NOMO-1 (cell line): ENCODE results near the gene ADPRHL1.
A peak's percentile ranks its signal among the peaks of the same experiment; 100 is the strongest.

ENCODE experiments used
- DNase-seq, 2 experiments: peaks; one replicate each; lab custom pipeline; 2025; ENCODE audit not compliant: unreplicated experiment in 2 of 2; lab: John Stamatoyannopoulos, UW

The ADPRHL1 gene

DNA sequence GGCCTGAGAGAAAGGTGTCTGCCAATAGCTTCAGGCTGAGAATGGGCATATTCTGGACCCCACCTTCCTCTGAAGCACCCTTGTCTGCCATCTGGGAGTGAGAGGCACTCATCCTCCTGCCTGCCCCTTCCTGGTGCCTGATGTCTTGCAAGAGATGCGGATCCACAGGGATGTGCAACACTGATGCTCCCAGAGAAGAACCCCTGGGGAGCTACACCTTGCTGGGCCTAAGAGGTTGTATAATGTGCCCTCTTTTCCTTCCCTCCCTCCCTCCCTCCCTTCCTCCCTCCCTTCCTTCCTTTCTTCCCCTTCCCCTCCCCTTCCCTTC is 34.6 kb downstream of the ADPRHL1 start:
- DNase-seq = no peak

DNA sequence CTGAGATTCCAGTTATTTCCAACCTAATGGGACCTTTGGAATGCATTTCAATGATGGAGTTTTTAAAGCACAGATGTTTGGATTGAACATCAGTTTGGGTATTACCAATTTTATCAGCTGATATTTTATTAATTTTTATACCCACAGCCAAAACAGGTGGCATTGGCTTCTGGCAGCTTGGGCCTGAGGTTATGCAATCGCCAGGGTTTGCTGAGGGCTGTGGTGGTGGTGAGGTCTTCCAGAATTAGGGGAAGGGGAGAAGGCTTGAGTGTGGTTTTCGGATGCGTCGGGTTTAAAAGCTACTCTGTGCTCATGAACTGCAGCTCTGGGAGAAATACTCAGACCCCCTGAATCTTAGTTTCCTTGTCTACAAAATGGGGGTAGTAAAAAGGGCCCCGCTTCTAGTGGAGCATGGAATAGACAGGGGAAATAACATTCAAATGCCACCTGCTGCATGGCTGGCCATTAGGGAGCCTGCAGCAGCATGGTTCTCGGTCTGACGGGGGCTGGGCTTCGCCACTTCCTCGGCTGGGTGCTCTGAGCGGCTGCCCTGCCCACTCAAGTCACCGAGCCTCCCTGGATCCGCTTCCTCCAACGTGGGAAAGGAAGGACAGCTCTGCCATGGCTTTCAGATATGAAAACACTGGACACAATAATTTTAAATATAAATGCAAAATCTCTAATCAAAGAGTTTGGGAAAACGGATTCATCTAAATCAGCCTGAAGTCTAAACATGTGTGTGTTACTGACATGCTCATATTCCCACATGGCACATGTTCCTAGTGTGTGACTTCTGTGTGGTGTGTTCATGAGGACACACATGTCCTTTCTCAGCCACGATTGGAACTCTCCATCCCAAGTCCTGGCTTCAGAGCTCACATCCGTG is 35.2 kb downstream of the ADPRHL1 start:
- no peak for DNase-seq

DNA sequence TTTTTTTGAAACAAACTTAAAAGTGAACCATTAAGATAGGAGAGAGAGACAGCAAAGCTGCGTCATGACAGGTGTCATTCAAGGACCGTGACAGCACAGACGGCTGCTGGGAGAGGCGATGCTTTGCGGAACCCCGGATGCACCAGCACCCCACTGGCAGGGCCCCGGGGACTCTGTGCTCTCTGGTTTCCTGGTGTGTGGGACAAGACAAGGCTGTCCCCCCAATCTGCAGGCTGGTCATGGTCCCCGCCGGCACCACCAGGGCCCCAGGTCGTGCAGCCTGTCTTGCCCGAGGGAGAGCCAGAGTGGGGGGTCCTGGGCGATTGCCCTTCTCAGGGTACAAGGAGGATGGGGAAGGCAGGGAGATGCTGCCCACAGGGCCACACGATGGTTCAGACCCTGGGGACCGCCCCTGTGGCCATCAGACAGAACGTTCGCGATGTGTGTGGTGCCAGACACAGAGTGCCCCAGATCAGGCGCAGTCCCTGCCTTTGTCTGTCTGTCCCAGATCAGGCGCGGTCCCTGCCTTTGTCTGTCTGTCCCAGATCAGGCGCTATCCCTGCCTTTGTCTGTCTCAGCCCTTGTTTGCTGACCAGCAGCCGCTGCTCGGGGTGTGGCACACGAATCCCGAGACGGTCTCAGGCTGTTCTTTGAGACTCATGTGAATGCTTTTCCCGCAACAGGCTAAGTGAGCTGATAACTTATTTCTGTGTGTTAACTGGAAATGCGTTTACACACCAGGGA is 36.1 kb downstream of the ADPRHL1 start:
- no peak for DNase-seq

DNA sequence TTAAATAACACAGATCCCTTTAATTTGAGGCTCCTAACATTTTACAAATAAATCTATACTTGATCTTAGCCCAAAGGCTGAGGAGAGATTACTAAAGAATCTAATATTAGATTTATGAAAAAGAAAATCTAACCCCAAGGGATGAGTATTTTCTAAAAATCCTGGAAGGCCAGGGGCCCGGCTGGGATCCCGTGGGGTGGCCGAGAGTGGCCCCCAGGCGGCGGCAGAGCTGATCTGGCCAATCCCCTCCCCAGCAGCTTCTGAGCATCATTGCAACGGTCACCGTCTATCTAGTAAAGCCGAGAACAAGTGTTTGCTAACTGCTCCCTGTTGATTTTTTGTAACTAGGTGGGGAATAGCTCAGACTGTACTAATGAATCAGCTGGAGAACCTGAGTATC is 37.5 kb downstream of the ADPRHL1 start:
- no peak for DNase-seq

DNA sequence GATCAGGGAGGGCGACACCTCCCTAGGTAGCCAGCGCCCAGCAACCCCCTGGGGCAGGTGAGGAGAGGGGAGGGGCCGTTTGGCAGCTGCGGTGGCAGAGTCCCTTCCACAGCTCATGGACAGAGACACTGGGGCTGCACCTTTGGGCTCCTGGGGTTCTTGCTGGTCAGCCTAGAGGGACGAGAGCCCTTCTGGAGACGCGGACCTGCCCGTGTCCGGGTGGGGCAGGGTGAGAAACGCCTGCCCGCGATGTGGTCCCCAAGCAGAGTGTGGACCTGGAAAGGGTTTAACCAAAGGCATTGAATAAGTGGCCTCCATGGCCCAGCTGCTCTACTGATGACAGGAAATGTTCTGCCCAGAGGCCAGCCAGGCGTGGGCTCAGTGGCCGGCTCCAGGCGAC is 38.3 kb downstream of the ADPRHL1 start:
- no peak for DNase-seq

DNA sequence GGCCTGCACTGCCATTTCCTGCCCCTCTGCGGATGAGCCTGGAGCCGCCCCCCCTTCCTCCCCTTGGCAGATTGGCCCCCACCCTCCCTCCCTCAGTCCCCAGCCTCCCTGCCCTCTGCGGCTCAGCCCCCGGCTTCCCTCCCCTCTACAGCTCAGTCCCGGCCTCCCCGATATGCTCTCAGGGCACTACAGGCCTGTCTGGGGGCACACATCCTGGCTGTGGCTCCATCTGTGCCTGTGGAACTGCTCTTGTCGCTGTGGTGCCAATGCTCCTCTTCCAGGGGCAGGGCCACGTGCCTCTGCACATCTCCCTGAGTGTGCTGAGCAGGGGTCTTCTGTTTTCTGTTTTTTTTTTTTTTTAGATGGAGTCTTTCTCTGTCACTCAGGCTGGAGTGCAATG is 39.0 kb downstream of the ADPRHL1 start:
- DNase-seq = no peak

DNA sequence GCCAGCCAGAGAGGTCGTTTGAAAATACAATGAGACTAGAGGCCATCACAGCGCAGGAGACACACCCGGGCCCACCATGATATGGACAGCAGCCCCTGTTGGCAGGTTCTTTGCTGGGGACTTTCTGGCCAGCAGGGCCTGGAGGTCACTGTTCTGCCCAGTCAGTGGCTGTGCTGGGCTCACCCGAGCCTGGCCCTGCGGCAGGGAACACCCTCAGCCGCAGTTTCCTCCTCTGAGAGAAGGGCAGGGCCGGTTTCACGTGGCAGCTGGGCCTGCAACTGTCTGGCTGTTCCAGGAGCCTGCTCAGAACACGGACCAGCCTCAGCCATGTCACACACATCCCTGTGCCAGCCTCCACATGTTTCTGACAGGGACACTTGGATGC is 39.4 kb downstream of the ADPRHL1 start:
- DNase-seq = peak in 1 of 2 experiments; percentile 14

DNA sequence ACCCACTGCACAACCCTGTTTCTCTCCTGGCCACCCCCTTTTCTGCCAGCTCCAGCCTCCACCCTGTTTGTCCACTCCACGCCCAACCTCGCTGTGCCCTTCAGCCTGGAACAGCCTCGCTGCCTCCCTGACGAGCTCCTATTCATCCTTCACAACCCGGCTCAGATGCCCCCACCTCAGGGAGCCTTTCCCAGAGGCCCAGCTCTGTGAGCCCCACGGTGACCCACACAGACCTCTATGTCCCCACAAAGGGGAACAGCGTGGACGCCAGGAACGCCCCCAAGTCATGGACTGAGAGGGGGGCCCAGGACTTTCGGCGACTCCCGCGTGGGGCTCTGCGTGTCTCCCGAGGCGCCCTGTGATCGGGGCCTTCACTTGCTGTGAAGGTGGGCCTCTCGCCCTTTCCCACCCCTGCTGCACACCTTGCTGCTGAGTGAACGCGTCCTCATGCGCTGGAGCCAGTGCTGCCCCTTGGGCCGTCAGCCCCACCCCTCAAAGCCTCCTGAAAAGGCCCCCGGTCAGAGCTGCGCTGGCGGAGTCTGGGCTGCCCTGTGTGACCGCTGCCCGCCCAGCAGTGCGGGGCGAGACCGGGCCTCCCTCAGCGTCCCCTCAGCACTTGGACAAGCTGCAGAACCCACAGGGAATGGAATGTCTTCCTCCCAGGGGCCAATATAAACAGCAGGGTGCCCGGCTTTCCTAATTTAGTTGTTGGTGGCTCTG is 40.0 kb downstream of the ADPRHL1 start:
- DNase-seq = no peak

DNA sequence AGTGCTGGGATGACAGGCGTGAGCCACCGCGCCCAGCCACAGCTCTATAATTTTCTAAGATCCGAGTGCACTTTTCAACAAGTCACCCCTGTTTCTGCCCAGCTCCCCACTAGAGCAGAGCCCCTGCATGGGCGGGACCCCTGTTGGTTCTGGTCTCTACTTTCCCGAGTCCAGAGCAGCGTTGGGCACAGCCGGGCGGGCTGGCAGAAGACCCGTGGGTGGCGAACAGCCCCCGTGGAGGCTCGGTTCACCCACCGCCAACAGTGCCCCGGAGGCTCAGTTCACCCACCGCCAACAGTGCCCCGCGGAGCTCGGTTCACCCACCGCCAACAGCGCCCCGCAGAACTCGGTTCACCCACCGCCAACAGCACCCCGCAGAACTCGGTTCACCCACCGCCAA is 40.8 kb downstream of the ADPRHL1 start:
- DNase-seq = no peak

DNA sequence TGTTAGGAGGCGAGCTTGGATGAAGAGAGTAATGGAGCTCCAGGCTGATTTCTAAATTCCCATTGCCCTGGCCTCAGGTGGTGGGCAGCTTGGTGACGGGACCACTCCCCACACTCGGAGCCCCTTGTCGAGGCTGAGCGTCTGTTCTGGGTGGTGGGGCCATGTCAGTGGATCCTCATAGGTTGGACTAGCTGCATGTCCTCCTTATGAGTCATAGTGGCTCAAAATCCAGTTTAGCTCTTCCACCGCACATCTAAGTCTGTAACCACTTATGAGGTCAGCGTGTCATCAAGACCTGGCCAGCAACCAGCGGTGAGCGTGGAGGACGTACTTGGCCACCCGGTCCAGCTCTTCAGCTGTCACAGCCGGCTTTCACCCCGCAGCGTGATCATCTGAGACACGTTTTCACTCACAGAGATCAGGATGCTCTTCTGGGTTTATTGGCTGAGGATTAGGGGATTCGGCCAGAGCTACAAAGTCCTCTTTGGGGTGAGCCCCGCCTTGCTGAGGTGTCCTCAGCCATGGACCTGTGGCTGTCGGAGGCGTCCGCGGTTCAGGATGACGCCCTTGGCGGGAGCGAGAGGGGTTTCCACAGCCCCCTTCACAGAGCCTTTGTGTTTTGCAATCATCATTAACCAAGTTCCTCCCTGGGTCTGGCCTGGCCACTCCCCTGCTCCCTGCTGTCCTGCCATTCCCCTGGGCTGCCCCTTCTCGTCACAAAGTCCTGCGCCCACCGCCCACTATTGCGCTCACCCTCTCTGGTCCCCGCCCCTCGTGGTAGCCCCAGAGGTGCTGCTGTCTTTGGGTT is 41.9 kb downstream of the ADPRHL1 start:
- peak; percentile 50 to 53 for DNase-seq

DNA sequence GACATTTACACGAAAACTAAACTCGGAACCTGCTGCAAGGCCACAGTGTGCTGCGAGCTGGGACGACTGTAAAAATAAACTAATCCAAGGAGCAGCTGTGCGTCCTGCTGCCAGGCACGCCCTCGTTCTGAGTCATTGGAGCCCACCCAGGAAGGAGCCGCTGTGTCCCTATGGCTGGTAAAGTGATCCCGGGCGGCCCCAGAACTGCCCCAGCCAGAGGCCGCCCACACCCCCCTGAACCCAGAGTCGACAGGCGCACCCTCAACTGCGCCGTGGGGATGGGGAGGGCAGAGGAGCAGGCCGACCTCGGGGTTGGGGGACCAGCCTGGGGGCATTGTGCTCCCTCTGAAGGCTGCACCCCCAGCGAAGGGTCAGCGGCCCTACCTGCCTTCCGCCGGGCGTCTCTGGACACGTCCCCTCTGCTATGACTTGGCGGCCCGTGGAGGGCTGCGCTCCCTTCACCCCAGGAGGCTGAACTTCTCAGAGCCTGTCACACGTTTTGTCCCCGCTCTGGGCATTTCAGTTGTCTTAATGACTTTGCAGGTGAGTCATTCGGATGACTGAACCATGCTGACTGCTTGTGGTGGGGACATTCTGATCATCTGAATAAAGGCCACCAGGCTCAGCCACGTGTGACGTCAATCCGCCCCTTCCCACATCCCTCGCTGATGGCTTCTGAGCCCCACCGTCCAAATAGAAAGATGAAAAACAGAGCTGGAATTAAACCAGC is 42.7 kb downstream of the ADPRHL1 start:
- DNase-seq = peak; percentile 9 to 48

DNA sequence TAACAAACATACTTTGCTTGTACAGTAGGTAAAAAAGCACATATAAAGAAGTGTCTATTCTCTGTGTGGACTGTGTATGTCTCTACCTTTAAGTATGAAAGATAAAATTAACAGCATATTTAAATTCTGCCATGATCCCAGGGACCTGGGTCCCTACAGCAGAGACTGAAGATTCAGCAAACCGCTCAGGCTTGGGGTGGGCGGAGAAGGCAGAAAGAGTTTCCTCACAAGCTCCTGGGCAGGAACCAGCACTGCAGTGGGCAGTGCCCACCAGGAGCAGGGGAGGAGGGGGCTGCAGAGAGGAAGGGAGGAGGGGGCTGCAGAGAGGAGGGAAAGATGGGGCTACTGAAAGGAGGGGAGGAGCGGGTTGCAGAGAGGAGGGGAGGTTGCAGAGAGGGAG is 44.7 kb downstream of the ADPRHL1 start:
- DNase-seq = no peak

DNA sequence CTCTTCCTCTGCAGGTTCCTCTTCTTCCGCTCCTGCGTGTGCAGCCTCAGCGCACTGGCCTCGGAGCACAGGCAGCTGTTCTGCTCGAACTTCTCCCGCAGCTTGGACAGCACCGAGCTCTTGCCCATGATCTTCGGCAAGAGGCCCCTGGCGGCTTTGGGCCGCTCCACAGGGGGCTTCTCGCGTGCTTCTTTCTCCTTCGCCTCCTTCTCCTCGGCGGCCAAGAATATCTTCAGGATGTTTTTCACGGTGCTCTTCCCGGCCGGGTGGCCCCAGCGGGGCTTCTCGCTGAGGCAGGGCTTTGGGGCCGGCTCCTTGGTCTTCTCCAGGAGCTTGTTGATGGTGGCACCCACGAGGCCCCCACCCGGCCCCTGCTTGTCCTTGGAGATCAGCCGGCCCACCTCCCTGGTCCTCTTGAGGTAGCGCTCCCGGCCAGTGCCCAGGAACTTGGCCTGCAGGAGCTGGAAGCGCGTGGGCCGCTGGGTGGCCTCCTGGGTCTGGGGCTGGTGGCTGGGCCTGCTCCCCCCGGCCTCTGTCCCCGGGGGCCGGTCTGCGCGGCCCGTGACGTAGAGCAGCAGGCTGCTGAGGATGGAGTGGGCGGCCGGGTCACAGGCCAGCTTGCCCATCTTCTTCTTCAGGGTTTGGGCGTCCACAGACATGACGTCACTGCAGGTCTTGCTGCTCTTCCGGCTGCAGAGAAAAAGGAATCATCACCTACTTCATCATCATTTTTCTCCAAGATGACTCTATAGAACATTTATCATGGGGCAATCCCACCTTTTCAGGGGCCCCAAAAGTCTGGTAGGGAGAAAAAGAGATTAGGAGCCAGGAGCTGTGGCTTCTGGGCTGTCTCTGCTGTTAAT is 45.5 kb downstream of the ADPRHL1 start:
- DNase-seq = no peak

DNA sequence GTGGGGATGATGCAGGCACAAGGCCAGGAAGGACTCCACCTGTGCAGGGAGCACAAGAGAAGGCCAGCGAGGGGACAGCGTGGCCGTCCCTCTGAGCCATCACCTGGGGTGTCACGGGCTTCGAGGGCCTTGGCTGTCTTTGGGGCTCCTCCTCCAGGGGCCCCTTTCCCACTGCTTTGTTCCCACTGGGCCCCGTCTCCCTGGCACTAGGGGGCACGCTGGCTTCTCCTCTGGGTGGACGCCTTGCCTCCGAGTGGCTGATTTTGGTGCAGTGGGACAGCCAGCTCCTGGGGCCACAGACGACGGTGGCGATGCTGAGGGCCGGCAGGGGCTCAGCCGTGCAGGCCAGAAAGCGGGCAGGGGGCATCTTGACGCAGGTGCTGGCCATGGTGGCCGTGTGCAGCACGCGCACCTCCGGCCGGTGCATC is 46.2 kb downstream of the ADPRHL1 start:
- no peak for DNase-seq

DNA sequence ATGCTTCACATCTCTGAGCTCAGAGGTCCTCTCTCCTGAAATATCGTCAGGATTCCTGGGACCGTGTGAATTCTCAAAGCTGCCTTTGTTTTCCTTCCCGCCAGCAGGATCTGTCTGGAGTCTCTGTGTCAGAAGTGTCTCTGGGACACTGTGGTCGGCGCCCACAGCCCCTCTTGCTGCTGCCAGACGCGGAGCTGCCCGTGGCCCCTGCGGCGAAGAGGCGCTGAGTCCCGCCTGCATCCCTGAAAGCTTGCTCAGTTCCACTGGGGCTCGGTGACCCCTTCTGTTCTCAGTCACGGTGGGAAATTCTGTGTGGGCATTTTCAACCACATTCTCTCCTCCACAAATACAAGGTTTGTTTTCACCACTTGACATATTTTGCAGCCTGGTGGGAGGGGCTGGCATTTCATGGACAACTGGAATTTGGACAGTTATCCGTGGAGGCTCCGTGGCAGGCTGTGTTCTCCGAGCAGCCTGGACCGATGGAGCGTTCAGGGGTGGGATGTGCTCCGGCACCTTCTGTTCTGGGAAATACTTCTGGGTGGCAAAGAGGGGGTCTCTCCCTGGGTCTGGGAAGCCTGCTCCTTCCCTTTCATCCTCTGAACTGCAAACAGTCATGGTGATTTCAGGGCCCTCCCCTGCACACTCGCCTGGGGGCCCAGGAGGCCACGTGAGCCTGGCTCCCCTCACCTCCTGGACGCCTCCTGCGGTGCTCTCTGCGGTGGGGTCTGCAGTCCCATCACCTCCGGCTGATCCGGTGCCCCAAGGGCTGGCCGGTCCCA is 46.8 kb downstream of the ADPRHL1 start:
- DNase-seq = no peak

DNA sequence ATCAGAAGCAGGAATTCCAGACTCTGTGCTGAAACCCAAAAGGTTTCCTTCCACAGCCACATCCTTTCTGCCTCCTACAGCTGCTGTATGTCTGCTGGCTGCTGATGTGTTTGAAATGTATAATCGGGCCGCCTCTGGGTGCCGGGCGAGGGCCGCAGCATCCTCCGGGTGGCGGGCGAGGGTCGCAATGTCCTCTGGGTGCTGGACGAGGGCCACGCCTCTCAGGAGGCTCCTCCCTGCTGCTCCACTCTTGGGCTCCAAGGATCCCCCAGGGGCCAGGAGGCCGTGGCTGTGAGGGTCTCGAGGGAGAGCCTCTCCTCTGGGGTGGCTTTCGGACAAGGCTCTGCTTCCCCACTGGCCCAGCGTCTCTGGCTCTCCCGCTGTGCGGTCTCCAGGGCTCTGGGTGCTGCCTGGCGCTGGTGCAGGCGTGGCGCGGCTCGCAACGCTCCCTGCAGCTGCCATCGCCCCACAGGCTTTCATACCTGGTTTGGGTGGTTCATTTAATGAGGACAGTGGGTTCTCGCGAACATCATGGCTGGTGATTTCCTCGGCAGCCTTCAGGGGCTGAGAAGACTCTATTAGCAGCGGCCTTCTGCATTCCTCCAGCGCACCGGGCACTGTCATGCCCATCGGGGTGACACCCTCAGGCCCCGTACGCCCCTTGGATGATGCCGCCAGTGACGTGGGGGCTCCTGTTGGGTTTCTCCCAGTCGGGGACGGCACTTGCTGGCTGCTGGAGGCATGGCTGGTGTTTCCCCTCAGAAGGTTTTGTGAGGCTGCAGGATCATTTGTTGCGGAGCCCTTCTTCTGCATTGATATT is 47.6 kb downstream of the ADPRHL1 start:
- DNase-seq = no peak

DNA sequence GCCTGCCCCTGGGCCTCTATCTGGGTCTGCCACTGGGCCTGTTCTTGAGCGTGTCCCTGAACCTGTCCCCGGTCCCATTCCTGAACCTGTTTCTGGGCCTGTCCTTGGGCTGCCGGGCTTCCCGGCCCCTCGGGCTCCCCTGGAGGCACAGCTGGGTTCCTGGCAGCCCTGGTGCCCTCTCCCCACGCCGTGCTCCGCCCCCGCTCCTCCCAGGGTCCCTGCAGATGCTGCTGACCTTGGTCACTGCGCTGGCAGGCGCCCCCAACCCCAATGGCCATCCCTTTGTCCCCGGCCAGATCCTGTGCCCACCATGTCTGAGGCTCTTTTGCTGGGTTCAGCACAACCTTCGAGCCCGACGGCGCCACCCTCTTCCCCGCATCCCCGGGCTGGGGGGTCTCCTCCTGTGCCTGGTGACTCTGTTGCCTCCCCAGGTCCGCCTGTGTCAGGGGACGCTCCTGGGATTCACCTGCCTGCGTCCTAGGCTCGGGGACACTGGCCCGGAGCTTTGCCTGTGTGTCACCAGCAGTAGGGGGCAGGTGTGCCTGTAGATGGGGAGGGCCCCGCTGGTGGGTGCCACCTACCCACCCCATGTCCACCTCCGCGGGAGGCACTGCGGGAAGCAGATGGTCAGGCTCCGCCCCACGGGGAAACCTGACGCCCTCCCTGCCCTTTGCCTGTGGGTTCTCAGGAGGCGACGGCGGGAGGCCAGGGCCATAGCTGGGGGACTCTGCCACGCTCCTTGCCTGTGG is 48.4 kb downstream of the ADPRHL1 start:
- DNase-seq = no peak
